Fibroblast of mammary gland (primary cell): ENCODE data around the gene METTL25B.

Source experiments
- DNase-seq: peaks from one replicate; pipeline ENCODE4 v3.0.0-alpha.2; 2010; ENCODE audit warnings: low read depth
- H3K4me3 ChIP-seq: 2 replicates; pipeline ENCODE4 v1.5.1; 2011; ENCODE audit warnings: low read depth, mild to moderate bottlenecking, low read length, moderate library complexity; ENCODE audit not compliant: control insufficient read depth
- CTCF ChIP-seq: conservative IDR thresholded peaks from 2 replicates; pipeline ENCODE4 v1.5.1; 2011; ENCODE audit warnings: low read depth, low read length, inconsistent platforms; ENCODE audit not compliant: control insufficient read depth, insufficient read depth

The METTL25B gene

GRCh38 chr1:156740237-156740740, 12.0 kb downstream of the METTL25B start:
- H3K4me3 ChIP-seq: peak overlapping the region; percentile 93
- no peak for DNase-seq
- no peak for TF ChIP-seq CTCF

GRCh38 chr1:156740741-156741480, 12.6 kb downstream of the METTL25B start, which contains the start of gene MRPL24:
Gene MRPL24, minus strand, starts transcription at chr1:156741088. Its CDS starts 2,384 bp downstream, at chr1:156738704.
- DNase-seq: peak; percentile 99
- H3K4me3 ChIP-seq: peak within 1 kb of the TSS; percentile 93
- TF ChIP-seq CTCF: no peak

GRCh38 chr1:156741481-156741983, 13.3 kb downstream of the METTL25B start:
- H3K4me3 ChIP-seq: peak overlapping the region; percentile 13
- no peak for TF ChIP-seq CTCF
- no peak for DNase-seq

GRCh38 chr1:156742017-156742416, 13.7 kb downstream of the METTL25B start:
- H3K4me3 ChIP-seq: no peak overlapping the region
- no peak for TF ChIP-seq CTCF
- no peak for DNase-seq

- DNase-seq: no peak
- H3K4me3 ChIP-seq: no peak overlapping the region
- no peak for TF ChIP-seq CTCF
Measured at GRCh38 chr1:156742801-156743200, 14.5 kb downstream of the METTL25B start.

GRCh38 chr1:156743367-156744302, 15.4 kb downstream of the METTL25B start:
- no peak for TF ChIP-seq CTCF
- H3K4me3 ChIP-seq: no peak overlapping the region
- DNase-seq: no peak
